ENCODE measurements around the gene ALG2. TPM values are rescaled to one million over a fixed set of nuclear protein-coding genes. Genes with fewer than 3 reads are reported as not detected.
"Not testable (repeated sequence)": the region's sequence is repeated elsewhere in the genome, so short reads cannot be mapped to it uniquely, and the experiment has no call there.

ALG2 gene
- total RNA-seq, 2 experiments from 2014 or later, result 22.8 to 31.1 TPM

DNA sequence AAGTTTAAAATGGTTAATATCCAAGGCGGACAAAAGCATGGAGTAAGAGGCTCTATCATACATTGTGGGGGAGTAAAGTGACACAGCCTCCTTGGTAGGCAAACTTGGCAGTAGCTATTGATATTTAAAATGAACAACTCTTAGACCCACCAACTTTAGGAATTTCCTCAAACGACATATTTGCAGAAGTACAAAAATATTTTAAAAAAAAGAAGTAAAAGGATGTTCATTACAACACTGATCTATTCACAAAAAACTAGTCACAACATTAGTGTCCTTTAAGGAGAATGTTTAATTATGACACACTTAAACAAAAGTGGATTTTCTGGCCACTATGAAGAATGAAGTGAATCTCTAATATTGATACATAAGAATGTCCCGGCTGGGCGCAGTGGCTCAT lies 1.7 kb downstream of the ALG2 start:
- DNase-seq, result no peak
- H3K36me3 Mint-ChIP-seq (ENCODE audit: low read depth), result peaks cover 62% of the 10 kb centered on the region
- CTCF ChIA-PET, result interaction anchor here (1.8 to 2.9 kb wide), 2 partner anchors 12 to 35 kb away, joined by 11 read pairs; no protein-coding TSS in a partner anchor
- intact Hi-C loops (cut with DNase I, micrococcal nuclease), result loop anchor here in 1 of 2 experiments (5.0 kb wide), 1 partner anchor 1192 kb away; no protein-coding TSS in a partner anchor
- H3K27ac Mint-ChIP-seq, result peak overlapping the region; percentile 56
- POLR2A ChIA-PET, result no interaction called here
- no peak for ATAC-seq
- H3K4me1 Mint-ChIP-seq, result peaks cover 55% of the 10 kb centered on the region
- H3K9me3 Mint-ChIP-seq (ENCODE audit: low read depth), result no peaks in the 10 kb centered on the region
- no peaks in the 10 kb centered on the region for H3K27me3 Mint-ChIP-seq
- H3K4me3 Mint-ChIP-seq, result peak overlapping the region; percentile 99

DNA sequence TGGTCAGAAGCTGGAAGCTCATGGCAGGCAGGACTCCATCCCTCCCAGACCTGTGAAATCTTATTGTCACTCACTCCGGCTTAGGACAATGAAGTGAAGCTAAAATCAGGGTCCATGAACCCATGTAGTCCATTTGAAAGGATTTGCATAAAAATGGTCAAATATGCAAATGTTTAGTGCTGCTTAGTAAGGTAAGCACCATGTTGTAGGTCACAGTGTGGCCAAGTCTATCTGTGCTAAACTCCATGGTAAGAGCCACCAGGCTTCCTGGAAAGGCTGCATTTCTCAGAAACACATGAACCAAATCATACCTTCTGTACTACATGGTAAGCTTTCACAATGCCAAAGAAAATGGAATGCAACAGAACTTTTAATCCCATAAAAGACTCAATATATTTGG lies 5.7 kb downstream of the ALG2 start:
- Mint-ChIP-seq H3K27me3 (no peaks in the 10 kb centered on the region), H3K36me3 (ENCODE audit: low read depth) (peaks cover 43% of the 10 kb centered on the region)
- POLR2A ChIA-PET, result interaction anchor here (0.6 kb wide), 1 partner anchor 47 kb away, joined by 3 read pairs; no protein-coding TSS in a partner anchor

DNA sequence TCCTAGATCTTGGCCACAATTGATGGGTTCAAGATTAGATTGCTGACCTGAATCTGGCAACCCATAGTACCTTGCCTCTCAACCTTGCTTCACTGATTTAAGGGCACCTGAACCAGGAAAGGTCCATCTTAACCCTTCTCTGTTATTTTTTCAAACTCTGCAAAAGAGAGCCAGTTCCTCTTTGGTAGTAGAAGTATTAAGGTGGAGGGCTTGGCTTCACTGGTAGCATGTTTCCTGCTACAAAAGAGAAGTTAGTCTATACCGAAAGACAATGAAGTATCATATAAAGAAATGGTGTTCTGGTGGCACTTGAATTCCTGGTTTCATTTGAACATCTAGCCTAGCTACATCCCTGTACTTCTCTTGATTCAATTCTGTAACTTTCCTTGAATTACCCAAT lies 8.5 kb downstream of the ALG2 start:
- H3K27ac Mint-ChIP-seq, result no peak overlapping the region
- no peak for ATAC-seq
- POLR2A ChIA-PET, result no interaction called here
- peaks cover 17% of the 10 kb centered on the region for H3K9me3 Mint-ChIP-seq (ENCODE audit: low read depth)
- intact Hi-C loops (cut with DNase I, micrococcal nuclease), result no loop called here
- peaks cover 5% of the 10 kb centered on the region for H3K27me3 Mint-ChIP-seq
- no peak for DNase-seq
- H3K4me1 Mint-ChIP-seq, result peaks cover 11% of the 10 kb centered on the region
- H3K4me3 Mint-ChIP-seq, result no peak overlapping the region
- CTCF ChIA-PET, result interaction anchor here (0.6 to 1.0 kb wide), 2 partner anchors 18 to 79 kb away, joined by 3 read pairs; no protein-coding TSS in a partner anchor
- peaks cover 32% of the 10 kb centered on the region for H3K36me3 Mint-ChIP-seq (ENCODE audit: low read depth)

More for the DNA sequence above, 5.7 kb downstream of the ALG2 start:
- CTCF ChIA-PET, result interaction anchor here (0.8 to 1.2 kb wide), 2 partner anchors 9 to 15 kb away, joined by 3 to 4 read pairs; no protein-coding TSS in a partner anchor
- H3K27ac Mint-ChIP-seq, result no peak overlapping the region
- DNase-seq, result no peak
- no peak for ATAC-seq
- intact Hi-C loops (cut with DNase I, micrococcal nuclease), result no loop called here
- H3K4me3 Mint-ChIP-seq, result no peak overlapping the region
- peaks cover 32% of the 10 kb centered on the region for H3K4me1 Mint-ChIP-seq
- peaks cover 4% of the 10 kb centered on the region for H3K9me3 Mint-ChIP-seq (ENCODE audit: low read depth)

DNA sequence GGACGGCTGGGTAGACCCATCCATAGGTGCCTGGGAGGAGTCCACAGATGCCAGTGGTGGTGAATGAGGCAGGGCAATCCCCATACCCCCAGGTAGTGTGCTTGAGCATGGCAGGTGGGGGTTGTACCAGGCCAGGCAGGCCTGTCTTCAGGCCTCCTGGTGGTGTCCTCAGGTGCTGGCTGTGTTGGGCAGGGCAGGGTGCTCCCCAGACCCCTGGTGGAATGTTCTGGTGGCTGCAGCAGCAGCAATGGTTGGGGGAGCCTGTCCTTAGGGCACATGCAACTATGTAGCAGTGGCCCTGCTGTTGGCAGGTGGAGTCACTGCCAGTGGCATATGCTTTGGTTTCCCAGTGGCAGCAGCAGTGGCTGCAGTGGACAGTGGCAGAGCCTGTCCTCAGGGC lies 10.0 kb downstream of the ALG2 start:
- peaks cover 5% of the 10 kb centered on the region for H3K27me3 Mint-ChIP-seq
- H3K27ac Mint-ChIP-seq, result no peak overlapping the region
- peaks cover under 1% of the 10 kb centered on the region for H3K4me1 Mint-ChIP-seq
- CTCF ChIA-PET, result interaction anchor here (1.0 to 1.8 kb wide), 2 partner anchors 10 to 27 kb away, joined by 5 read pairs; partner anchors contain the start of genes ALG2 and SEC61B
- no peak overlapping the region for H3K4me3 Mint-ChIP-seq
- ATAC-seq (no peak), DNase-seq (no peak)
- intact Hi-C loops (cut with DNase I, micrococcal nuclease), result no loop called here
- H3K9me3 Mint-ChIP-seq (ENCODE audit: low read depth), result peaks cover 26% of the 10 kb centered on the region
- POLR2A ChIA-PET, result no interaction called here
- H3K36me3 Mint-ChIP-seq (ENCODE audit: low read depth), result peaks cover 21% of the 10 kb centered on the region

DNA sequence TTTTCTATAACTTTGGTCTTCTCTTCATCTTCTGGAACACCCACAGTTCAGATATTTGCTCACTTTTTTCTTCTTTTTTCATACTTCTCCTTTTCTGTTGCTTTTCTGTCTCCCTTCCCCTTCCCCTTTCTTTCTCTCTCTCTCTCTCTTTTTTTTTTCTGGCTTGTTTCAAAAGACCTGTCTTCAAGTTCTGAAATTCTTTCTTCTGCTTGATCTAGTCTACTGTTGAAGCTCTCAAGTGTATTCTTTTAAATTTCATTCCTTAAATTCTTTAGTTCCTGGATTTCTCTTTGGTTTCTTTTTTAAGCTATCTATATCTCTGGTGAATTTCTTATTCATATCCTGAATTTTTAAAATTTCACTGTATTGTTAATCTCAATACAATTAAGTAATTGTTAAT lies 11.2 kb downstream of the ALG2 start:
- Mint-ChIP-seq H3K27me3 (peaks cover 5% of the 10 kb centered on the region), H3K36me3 (ENCODE audit: low read depth) (peaks cover 14% of the 10 kb centered on the region), H3K4me3 (no peak overlapping the region), H3K4me1 (no peaks in the 10 kb centered on the region), H3K27ac (no peak overlapping the region), H3K9me3 (ENCODE audit: low read depth) (peaks cover 29% of the 10 kb centered on the region)
- intact Hi-C loops (cut with DNase I, micrococcal nuclease), result no loop called here
- CTCF ChIA-PET, result interaction anchor here (0.7 to 1.2 kb wide), 2 partner anchors 48 to 295 kb away, joined by 3 to 5 read pairs; no protein-coding TSS in a partner anchor
- POLR2A ChIA-PET, result no interaction called here
- DNase-seq (no peak), ATAC-seq (no peak)

DNA sequence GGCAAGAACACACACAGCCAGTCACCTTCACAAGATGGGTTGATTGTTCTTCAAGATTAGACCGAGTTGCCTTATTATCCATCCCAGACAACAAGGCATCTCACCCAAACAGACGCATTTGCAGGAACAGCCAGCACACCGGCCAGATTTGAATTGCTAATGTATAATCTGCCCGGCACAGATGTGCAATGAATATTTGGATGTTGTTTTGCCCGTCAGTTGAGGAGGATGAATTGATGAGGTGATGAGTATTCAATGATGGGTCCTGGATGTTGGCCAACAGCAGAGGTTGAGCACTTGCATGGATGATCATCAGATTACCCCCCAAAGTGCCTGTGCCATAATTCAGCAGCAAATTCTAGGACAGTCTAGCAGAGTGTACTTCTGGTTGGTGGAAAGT lies 20.1 kb downstream of the ALG2 start:
- Mint-ChIP-seq H3K27ac (no peak overlapping the region), H3K4me1 (peaks cover under 1% of the 10 kb centered on the region), H3K36me3 (ENCODE audit: low read depth) (no peaks in the 10 kb centered on the region), H3K9me3 (ENCODE audit: low read depth) (peaks cover 2% of the 10 kb centered on the region), H3K4me3 (no peak overlapping the region), H3K27me3 (no peaks in the 10 kb centered on the region)
- ChIA-PET CTCF (interaction anchor here (1.5 kb wide), 1 partner anchor 30 kb away, joined by 4 read pairs; no protein-coding TSS in a partner anchor), POLR2A (no interaction called here)
- DNase-seq, result no peak
- intact Hi-C loops (cut with DNase I, micrococcal nuclease), result no loop called here
- no peak for ATAC-seq

DNA sequence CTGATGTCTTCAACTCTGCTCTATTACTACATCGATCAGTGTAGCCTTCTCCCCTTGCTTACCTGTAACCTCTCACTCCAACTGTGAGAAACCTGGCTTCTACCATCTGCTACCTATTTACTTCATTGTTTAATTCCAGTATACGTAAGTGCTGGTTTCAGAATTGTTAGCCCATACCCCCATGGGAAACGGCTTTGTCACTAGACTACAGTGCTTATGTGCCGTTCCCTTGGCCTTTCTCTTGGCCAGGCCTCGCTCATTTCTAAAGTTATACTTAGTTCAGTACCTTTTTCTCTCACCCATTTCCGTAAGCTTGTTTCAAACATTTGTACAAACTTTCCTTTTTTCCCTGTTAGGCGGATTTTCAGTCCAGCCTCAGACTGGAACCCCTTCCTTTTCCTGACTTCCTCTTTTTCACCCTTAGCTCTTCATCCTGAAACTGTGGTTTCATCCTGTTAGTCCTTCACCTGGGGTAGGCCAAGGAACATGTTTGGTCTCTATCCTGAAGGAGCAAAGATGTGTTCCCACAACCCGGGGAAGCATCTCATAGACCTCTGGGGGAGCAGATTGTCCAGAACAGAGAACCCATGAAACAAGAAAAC lies 21.7 kb downstream of the ALG2 start:
- no peak overlapping the region for H3K4me3 Mint-ChIP-seq
- DNase-seq (no peak), ATAC-seq (no peak)
- ChIA-PET POLR2A (no interaction called here), CTCF (interaction anchor here (1.6 kb wide), 1 partner anchor 17 kb away, joined by 3 read pairs; no protein-coding TSS in a partner anchor)
- H3K27ac Mint-ChIP-seq, result no peak overlapping the region
- intact Hi-C loops (cut with DNase I, micrococcal nuclease), result no loop called here
- no peaks in the 10 kb centered on the region for H3K27me3 Mint-ChIP-seq
- H3K9me3 Mint-ChIP-seq (ENCODE audit: low read depth), result no peaks in the 10 kb centered on the region
- no peaks in the 10 kb centered on the region for H3K36me3 Mint-ChIP-seq (ENCODE audit: low read depth)
- H3K4me1 Mint-ChIP-seq, result peaks cover 2% of the 10 kb centered on the region

DNA sequence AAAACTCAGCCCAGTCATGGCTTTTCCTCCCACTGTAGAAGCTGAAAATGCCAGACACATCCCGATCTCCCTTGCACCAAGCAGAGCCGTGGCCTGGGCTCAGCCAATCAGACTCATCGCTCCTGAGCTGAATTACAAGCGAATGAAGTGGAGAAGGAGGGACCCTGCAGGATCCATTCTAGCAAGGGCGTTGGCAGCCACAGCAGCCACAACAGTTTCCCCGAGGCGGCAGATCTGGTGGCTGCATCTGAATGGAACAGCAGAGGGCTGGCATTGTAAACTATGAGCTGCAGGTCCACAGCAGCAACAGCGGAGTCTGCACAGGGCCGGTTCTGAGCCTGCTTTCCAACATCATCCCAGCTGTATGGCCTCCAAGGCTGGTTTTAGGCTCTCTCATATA lies 23.8 kb downstream of the ALG2 start:
- H3K27me3 Mint-ChIP-seq, result no peaks in the 10 kb centered on the region

DNA sequence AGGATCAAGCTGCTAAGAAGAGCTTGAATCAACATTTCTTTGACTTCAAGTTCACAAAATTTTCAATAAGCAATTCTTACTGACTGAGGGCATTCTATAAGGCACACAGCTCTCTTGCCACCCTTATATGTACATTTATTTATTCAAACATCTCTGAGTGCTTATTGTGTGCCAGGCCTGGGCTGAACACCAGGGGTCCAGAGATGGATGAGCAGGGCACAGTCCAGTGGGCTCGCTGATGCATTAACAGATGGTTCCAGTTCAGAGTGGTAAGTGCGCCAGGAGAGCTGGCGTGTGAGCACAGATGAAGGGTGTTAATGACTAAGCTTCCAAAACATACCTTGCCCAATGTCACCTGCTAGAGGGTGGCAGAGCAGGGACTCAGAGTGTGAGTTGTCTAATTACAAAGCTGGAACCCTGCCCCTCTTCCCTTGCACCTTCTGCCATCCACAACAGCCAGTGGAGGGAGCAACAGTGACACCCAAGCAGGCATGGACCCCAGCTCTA lies 24.6 kb downstream of the ALG2 start:
- Mint-ChIP-seq H3K9me3 (ENCODE audit: low read depth) (no peaks in the 10 kb centered on the region), H3K36me3 (ENCODE audit: low read depth) (no peaks in the 10 kb centered on the region), H3K4me3 (no peak overlapping the region), H3K4me1 (peaks cover 4% of the 10 kb centered on the region), H3K27me3 (peaks cover under 1% of the 10 kb centered on the region), H3K27ac (no peak overlapping the region)
- no peak for ATAC-seq
- intact Hi-C loops (cut with DNase I, micrococcal nuclease), result no loop called here
- CTCF ChIA-PET, result interaction anchor here (0.6 to 2.0 kb wide), 3 partner anchors 10 to 469 kb away, joined by 3 to 5 read pairs (median 3); no protein-coding TSS in a partner anchor
- DNase-seq, result no peak
- POLR2A ChIA-PET, result no interaction called here

More for the DNA sequence above, 23.8 kb downstream of the ALG2 start:
- ChIA-PET POLR2A (no interaction called here), CTCF (interaction anchor here (0.6 to 2.0 kb wide), 4 partner anchors 11 to 41 kb away, joined by 3 to 5 read pairs (median 3); no protein-coding TSS in a partner anchor)
- ATAC-seq (no peak), DNase-seq (no peak)
- no peaks in the 10 kb centered on the region for H3K9me3 Mint-ChIP-seq (ENCODE audit: low read depth)
- H3K27ac Mint-ChIP-seq, result no peak overlapping the region
- peaks cover 4% of the 10 kb centered on the region for H3K4me1 Mint-ChIP-seq
- no peaks in the 10 kb centered on the region for H3K36me3 Mint-ChIP-seq (ENCODE audit: low read depth)
- intact Hi-C loops (cut with DNase I, micrococcal nuclease), result no loop called here
- H3K4me3 Mint-ChIP-seq, result no peak overlapping the region

DNA sequence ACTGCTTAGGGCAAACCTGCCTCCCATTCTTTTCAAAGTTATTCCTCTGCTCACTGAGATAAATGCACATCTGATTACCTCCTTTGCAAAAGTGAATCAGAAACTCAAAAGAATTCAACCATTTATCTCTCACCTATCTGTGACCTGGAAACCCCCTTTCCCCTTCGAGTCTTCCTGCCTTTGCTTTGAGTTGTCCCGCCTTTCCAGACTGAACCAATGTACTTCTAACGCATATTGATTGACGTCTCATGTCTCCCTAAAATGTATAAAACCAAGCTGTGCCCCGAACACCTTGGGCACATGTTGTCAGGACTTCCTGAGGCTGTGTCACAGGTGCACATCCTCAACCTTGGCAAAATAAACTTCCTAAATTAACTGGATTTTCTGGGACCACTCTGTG lies 25.3 kb downstream of the ALG2 start:
- CTCF ChIA-PET, result interaction anchor here (2.0 kb wide), 1 partner anchor 10 kb away, joined by 5 read pairs; no protein-coding TSS in a partner anchor
- H3K27me3 Mint-ChIP-seq; H3K27ac Mint-ChIP-seq; DNase-seq; POLR2A ChIA-PET; H3K4me3 Mint-ChIP-seq; H3K4me1 Mint-ChIP-seq; ATAC-seq; intact Hi-C loops (cut with DNase I, micrococcal nuclease); H3K36me3 Mint-ChIP-seq (ENCODE audit: low read depth); H3K9me3 Mint-ChIP-seq (ENCODE audit: low read depth): not testable (repeated sequence)

DNA sequence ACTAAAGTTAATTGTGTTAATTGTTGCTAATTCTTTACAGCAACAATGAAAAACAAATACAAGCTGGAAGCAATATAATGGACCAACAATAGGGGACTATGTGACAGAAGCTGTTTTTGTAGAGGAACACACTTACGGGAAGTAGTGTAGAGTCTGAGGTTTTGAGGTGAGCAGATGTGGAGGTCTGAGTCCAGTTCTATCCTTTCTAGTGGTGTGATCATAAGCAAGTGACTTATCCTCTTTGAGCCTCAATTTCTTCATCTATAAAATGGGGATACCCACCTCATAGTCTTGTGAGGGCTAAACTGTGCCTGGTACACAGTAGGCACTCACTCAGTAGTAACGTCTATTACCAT lies 28.3 kb downstream of the ALG2 start:
- peaks cover 4% of the 10 kb centered on the region for H3K4me1 Mint-ChIP-seq
- intact Hi-C loops (cut with DNase I, micrococcal nuclease), result no loop called here
- ChIA-PET CTCF (interaction anchor here (1.0 to 1.6 kb wide), 2 partner anchors 9 to 617 kb away, joined by 3 to 7 read pairs; no protein-coding TSS in a partner anchor), POLR2A (no interaction called here)
- no peak overlapping the region for H3K4me3 Mint-ChIP-seq
- no peak for ATAC-seq
- peaks cover 8% of the 10 kb centered on the region for H3K27me3 Mint-ChIP-seq
- no peak for DNase-seq
- H3K36me3 Mint-ChIP-seq (ENCODE audit: low read depth), result no peaks in the 10 kb centered on the region
- H3K9me3 Mint-ChIP-seq (ENCODE audit: low read depth), result no peaks in the 10 kb centered on the region
- H3K27ac Mint-ChIP-seq, result no peak overlapping the region

Measured in activated CD4-positive, alpha-beta T cell treated with anti-CD3 and anti-CD28 coated beads for 36 hours (primary cell).